K562 (cell line): ENCODE measurements around the gene CDR2L. TPM values are rescaled to one million over a fixed set of nuclear protein-coding genes. Genes with fewer than 3 reads are reported as not detected.

ENCODE experiments used
- ATF4 ChIP-seq: fragments of 450-650 bp; formaldehyde crosslinking; IDR thresholded peaks from 2 replicates; pipeline ENCODE4 v1.4.0; 2022; ENCODE audit warnings: mild to moderate bottlenecking, moderate library complexity
- CGGBP1 ChIP-seq: fragments of 250-450 bp; sonication (Bioruptor Pico); IDR thresholded peaks from 2 replicates; pipeline ENCODE4 v1.9.0; 2021; ENCODE audit warnings: mild to moderate bottlenecking
- E2F8 ChIP-seq: fragments of 450-650 bp; IDR thresholded peaks from 2 replicates; pipeline ENCODE4 v1.7.1; 2018; ENCODE audit warnings: mild to moderate bottlenecking, low read depth; ENCODE audit not compliant: partially characterized antibody
- EHMT2 ChIP-seq: fragments of 450-650 bp; IDR thresholded peaks from 2 replicates; pipeline ENCODE4 v1.6.1; 2018; ENCODE audit warnings: antibody characterized with exemption
- ELK1 ChIP-seq: sonication (generic); formaldehyde crosslinking; IDR thresholded peaks from 2 replicates; pipeline ENCODE4 v1.8.1; 2022; ENCODE audit warnings: missing genetic modification reagents
- ESRRA ChIP-seq: fragments of 450-650 bp; IDR thresholded peaks from 2 replicates; pipeline ENCODE4 v1.6.1; 2014; ENCODE audit warnings: low read depth, mild to moderate bottlenecking, moderate library complexity, borderline replicate concordance
- HMGN3 ChIP-seq: IDR thresholded peaks from 2 replicates; pipeline ENCODE4 v1.6.1; 2011; ENCODE audit warnings: borderline replicate concordance, low read depth, mild to moderate bottlenecking, mixed read lengths, low read length; ENCODE audit not compliant: insufficient read length; ENCODE audit errors: extremely low read depth
- JUND ChIP-seq, 2 experiments: IDR thresholded peaks; 2 replicates in 1 of 2; 3 replicates in 1 of 2; pipeline ENCODE4 v1.6.1; 2011; ENCODE audit warnings: borderline replicate concordance in 2 of 2, low read depth in 2 of 2, low read length in 2 of 2, improper control_type of control experiment in 1 of 2, missing biosample characterization in 1 of 2, missing genetic modification characterization in 1 of 2, missing genetic modification reagents in 1 of 2
- NONO ChIP-seq, 2 experiments: fragments of 200-400 bp in 1 of 2; fragments of 450-650 bp in 1 of 2; formaldehyde crosslinking in 1 of 2; IDR thresholded peaks; 2 replicates each; pipeline ENCODE4 v1.6.1; 2017; ENCODE audit warnings: low read depth in 2 of 2, mild to moderate bottlenecking in 2 of 2, moderate library complexity in 2 of 2, low read length in 1 of 2
- NR0B1 ChIP-seq: fragments of 450-650 bp; IDR thresholded peaks from one replicate; pipeline ENCODE4 v1.6.1; 2018; ENCODE audit warnings: mild to moderate bottlenecking, moderate library complexity; ENCODE audit not compliant: partially characterized antibody
- NR3C1 ChIP-seq: sonication (generic); formaldehyde crosslinking; IDR thresholded peaks from 2 replicates; pipeline ENCODE4 v1.8.1; 2022; ENCODE audit warnings: missing genetic modification reagents
- POLR2H ChIP-seq: IDR thresholded peaks from 2 replicates; pipeline ENCODE4 v1.6.1; 2016; ENCODE audit warnings: missing genetic modification characterization, low read depth, mild to moderate bottlenecking, control low read depth, missing compliant biosample characterization, moderate library complexity
- PPARD ChIP-seq: fragments of 250-450 bp; sonication (Bioruptor Pico); IDR thresholded peaks from 2 replicates; pipeline ENCODE4 v1.8.0; 2022; ENCODE audit warnings: inconsistent platforms, mild to moderate bottlenecking, moderate library complexity
- RAD51 ChIP-seq: fragments of 450-650 bp; IDR thresholded peaks from 2 replicates; pipeline ENCODE4 v1.7.1; 2016; ENCODE audit warnings: low read depth, mild to moderate bottlenecking, borderline replicate concordance
- ZEB2 ChIP-seq: fragments of 450-650 bp; IDR thresholded peaks from 2 replicates; pipeline ENCODE4 v1.6.1; 2016
- ZNF140 ChIP-seq: fragments of 250-450 bp; sonication (Bioruptor Pico); IDR thresholded peaks from 2 replicates; pipeline ENCODE4 v1.8.0; 2021; ENCODE audit warnings: moderate library complexity, mild to moderate bottlenecking, inconsistent platforms
- ZNF165 ChIP-seq: fragments of 250-450 bp; sonication (Bioruptor Pico); IDR thresholded peaks from 2 replicates; pipeline ENCODE4 v1.4.0; 2020; ENCODE audit warnings: borderline replicate concordance
- ZNF398 ChIP-seq: fragments of 250-450 bp; sonication (Bioruptor Pico); IDR thresholded peaks from 2 replicates; pipeline ENCODE4 v1.8.0; 2021; ENCODE audit warnings: moderate library complexity, mild to moderate bottlenecking, inconsistent platforms
- polyA plus RNA-seq, 8 experiments: library from polyadenylated mRNA; depleted of rRNA in 4 of 8; stranded (reverse) in 5 of 8; unstranded in 3 of 8; fragments of >200 nt; fragmentation: Nextera tagmentation in 2 of 8; fragmentation: Illumina TruSeq in 1 of 8; extraction: Ambion mirVana in 2 of 8; extraction: Trizol in 1 of 8; gene quantifications; 2 replicates each; pipeline versions ENCODE4 v1.2.1 to v1.2.3, GENCODE V29; 2011 to 2014; ENCODE audit warnings: inconsistent platforms in 1 of 8, missing spikeins in 1 of 8
- total RNA-seq, 7 experiments: library from RNA; depleted of rRNA in 6 of 7; stranded (reverse); fragments of >200 nt in 6 of 7; fragmentation: Illumina TruSeq in 2 of 7; extraction: Trizol in 2 of 7; gene quantifications; 2 replicates each; pipeline versions ENCODE4 v1.2.1 to v1.2.3, GENCODE V29; 2011 to 2021; ENCODE audit warnings: low replicate concordance in 1 of 7

Gene CDR2L
- total and polyA plus RNA-seq, 9 of the 15 experiments (the other 6 are each of a cell fraction or from before 2014, with no cell fraction given) = 2.7 to 16.0 (median 7.3) TPM

GRCh38 chr17:75034236-75034908 lies 46.9 kb downstream of the CDR2L start (continued):
- TF ChIP-seq E2F8 = no peak
- TF ChIP-seq EHMT2 = 0 out of 2 replicates have a peak, but pooled peaks have one; percentile 8
- no peak for TF ChIP-seq NR0B1
- no peak for TF ChIP-seq JUND (IDR thresholded peaks at IDR 0.05; ENCODE audit: borderline replicate concordance, low read depth, low read length)
- TF ChIP-seq JUND (tag; IDR thresholded peaks at IDR 0.05; ENCODE audit: borderline replicate concordance, low read depth, low read length) = peak; percentile 29; the same call in 1 of the 3 replicates
- TF ChIP-seq ZNF165 (CRISPR knock-in tag) = no peak
- TF ChIP-seq NR3C1 (CRISPR knock-in tag) = no peak
- TF ChIP-seq ELK1 (CRISPR knock-in tag) = no peak
- no peak for TF ChIP-seq ZNF140 (CRISPR knock-in tag)
- no peak for TF ChIP-seq PPARD (CRISPR knock-in tag)
- TF ChIP-seq NONO (IDR thresholded peaks at IDR 0.05; ENCODE audit: low read depth in 2 of 2, low read length in 1 of 2) = peak in 1 of 2 experiments; percentile 14; a peak in 1 of 4 replicates
- TF ChIP-seq CGGBP1 (CRISPR knock-in tag) = no peak
- 0 out of 2 replicates have a peak, but pooled peaks have one; percentile 60 for TF ChIP-seq ZEB2
- TF ChIP-seq POLR2H (tag) = 0 out of 2 replicates have a peak, but pooled peaks have one; percentile 97
- no peak for TF ChIP-seq HMGN3
- TF ChIP-seq ATF4 (CRISPR knock-in tag) = no peak
- peak; percentile 31 for TF ChIP-seq ESRRA
- TF ChIP-seq RAD51 = peak; percentile 40; the same call in 1 of the 2 replicates
- TF ChIP-seq ZNF398 (CRISPR knock-in tag) = no peak
